GM21367 (cell line): ENCODE results near the gene HSPB6.

Source experiments
- ATAC-seq: cut with Tn5 transposase; IDR thresholded peaks from one replicate; pipeline ENCODE4 v1.9.1; 2021; ENCODE audit not compliant: unreplicated experiment

HSPB6 gene

DNA sequence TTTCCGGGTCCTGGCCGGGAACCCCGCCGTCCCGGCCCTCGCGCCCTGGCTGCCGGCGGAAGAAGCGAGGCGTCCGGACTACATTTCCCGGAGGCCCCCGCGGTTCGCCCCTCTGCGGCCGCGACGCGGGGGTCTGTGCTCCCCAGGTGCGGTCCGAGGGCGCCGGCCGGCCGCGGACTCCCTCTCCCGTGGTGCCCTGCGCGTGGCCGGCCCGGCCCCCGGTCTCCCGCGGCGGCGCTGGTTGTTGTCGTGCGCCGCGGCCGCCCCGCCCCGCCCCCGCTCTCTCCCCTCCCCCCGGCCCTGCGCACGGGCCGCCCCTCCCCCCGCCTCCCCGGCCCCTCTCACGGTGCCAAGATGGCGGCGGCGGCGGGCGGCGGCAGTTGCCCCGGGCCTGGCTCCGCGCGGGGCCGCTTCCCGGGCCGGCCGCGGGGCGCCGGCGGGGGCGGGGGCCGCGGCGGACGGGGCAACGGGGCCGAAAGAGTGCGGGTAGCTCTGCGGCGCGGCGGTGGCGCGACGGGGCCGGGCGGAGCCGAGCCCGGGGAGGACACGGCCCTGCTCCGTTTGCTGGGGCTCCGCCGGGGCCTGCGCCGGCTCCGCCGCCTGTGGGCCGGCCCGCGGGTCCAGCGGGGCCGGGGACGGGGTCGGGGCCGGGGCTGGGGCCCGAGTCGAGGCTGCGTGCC is 39.0 kb downstream of the HSPB6 start, which contains the start of gene KMT2B:
KMT2B (plus strand) TSS at position 339 of the 680 bp plus-strand sequence; CDS start at position 355, 16 bp downstream.
- ATAC-seq = peak; percentile 29

DNA sequence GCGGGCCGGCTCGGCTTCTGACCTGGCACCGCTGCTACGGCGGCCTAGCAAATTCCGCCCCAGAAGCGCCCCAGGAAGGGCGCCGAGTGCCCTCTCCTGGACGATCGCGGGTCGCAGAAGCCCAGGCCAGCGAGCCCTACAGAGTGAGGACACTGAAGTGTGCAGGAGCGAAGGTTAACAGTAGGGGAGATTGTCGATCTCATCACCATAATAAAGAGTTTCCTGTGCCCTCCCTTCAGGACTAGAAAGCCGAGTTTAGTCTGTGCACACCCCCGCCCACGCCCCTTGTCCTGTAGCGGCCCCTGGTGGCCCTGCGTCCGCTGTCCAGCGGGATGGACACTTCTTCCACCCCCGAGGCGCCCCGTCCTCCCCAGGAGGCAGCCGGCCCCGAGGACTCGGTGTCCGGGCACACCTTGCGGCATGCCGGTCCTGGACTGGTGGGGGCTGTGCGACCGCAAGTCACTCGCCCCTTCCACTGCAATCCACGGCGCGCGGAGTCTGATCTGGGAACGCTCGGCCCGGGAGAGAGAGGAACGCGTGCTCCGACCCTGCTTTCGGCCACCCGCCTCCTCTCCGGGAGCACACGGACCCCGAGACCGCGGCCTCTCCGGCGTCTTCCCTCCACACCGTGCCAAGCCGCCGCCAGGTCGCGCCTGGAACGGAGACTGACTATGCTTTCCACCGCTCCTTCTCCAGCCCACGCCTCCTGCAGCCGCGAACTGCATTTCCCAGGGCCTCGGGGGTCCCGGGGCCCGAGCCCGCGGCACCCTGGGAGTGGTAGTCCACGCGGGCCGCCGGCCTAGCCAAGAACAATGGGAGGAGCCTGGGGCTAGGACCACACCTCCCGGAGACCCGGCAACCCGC is 39.8 kb downstream of the HSPB6 start:
- ATAC-seq = peak; percentile 36

DNA sequence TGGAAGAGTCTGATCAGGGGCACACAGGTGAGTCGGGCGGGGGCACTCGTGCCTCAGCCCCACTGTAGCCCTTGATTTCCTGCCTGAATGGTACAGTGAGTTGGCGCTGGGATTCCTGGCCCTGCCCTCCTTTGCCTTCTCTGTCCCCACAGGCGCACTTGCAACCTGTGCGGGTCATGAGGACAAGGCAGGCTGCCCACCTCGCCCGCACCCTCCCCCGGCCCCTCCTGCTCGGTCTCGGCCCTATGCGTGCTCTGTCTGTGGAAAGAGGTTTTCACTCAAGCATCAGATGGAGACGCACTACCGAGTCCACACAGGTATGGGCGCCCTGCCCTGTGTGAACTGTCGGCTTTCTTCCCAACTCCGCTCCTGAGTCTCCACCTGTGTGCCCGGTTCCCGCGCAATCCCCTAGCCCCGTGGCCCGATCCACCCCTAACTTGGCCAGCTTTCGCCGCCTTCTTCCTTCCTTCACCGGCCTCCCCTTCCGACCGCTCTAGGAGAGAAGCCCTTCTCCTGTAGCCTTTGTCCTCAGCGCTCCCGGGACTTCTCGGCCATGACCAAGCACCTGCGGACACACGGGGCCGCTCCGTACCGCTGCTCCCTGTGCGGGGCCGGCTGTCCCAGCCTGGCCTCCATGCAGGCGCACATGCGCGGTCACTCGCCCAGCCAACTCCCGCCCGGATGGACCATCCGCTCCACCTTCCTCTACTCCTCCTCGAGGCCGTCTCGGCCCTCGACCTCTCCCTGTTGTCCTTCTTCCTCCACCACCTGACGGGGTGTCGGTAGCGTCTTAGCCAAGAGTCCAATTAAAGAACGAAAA is 40.6 kb downstream of the HSPB6 start:
- ATAC-seq = no peak

GRCh38 chr19:35715355-35715809 is 41.4 kb downstream of the HSPB6 start:
- no peak for ATAC-seq

GRCh38 chr19:35714601-35715354 is 42.1 kb downstream of the HSPB6 start:
- no peak for ATAC-seq

GRCh38 chr19:35713904-35714495 is 42.8 kb downstream of the HSPB6 start:
- ATAC-seq = no peak

DNA sequence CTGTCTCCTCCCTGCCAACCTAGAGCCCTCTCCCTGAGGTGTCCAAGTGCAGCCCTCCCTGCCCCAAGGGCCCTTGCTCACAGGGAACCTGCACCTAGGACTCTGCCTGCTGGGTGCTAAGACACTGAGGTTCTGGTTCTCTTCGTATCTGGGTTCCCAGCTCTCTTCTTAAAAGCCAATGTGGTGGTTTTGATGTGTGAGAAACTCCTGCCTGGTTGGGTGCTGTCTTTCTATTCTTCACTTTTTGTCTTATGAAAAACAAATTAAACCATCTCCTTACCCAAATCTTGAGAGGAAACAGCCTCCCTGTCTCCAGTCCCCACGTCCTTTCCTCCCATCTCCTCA is 43.4 kb downstream of the HSPB6 start:
- ATAC-seq = no peak

- no peak for ATAC-seq
Observed at GRCh38 chr19:35712567-35713505, 44.0 kb downstream of the HSPB6 start.

GRCh38 chr19:35710784-35711723 is 45.8 kb downstream of the HSPB6 start:
- no peak for ATAC-seq

- ATAC-seq = no peak
Observed at GRCh38 chr19:35708391-35708790, 48.4 kb downstream of the HSPB6 start.
